ENCODE results near the gene VARS2. TPM values are rescaled to one million over a fixed set of nuclear protein-coding genes. Genes with fewer than 3 reads are reported as not detected.

Gene VARS2
- polyA plus RNA-seq, 1 donor (not counting 4 experiments of a cell fraction or from before 2014, with no cell fraction given), result 13.8 TPM

GRCh38 chr6:30935018-30935417 is 21.0 kb downstream of the VARS2 start:
- Histone ChIP-seq H3K9ac (ENCODE audit: control insufficient read depth, extremely low read depth, insufficient read depth, low read length) (no peak overlapping the region), H3K9me1 (ENCODE audit: control insufficient read depth, extremely low read depth, insufficient read depth, low read length) (no peaks in the 10 kb centered on the region), H3K36me3 (ENCODE audit: control insufficient read depth in 2 of 2, extremely low read depth in 1 of 2, insufficient read depth in 2 of 2, low read length in 2 of 2) (no peaks in the 10 kb centered on the region), H4K20me1 (ENCODE audit: control insufficient read depth, extremely low read depth, insufficient read depth, low read length) (no peaks in the 10 kb centered on the region), H3K27ac (ENCODE audit: control insufficient read depth, insufficient read depth, low read length) (no peak overlapping the region), H3K4me3 (ENCODE audit: control insufficient read depth in 2 of 3, extremely low read depth in 1 of 3, insufficient read depth in 2 of 3, low read depth in 1 of 3, low read length in 3 of 3) (no peak overlapping the region), H3K4me2 (ENCODE audit: control insufficient read depth, extremely low read depth, insufficient read depth, low read depth, low read length) (no peak overlapping the region), H3K27me3 (ENCODE audit: control insufficient read depth, extremely low read depth, insufficient read depth, low read length) (no peaks in the 10 kb centered on the region), H3K9me3 (ENCODE audit: control insufficient read depth, low read depth, low read length) (no peaks in the 10 kb centered on the region), H2AFZ (ENCODE audit: control insufficient read depth, low read length) (no peak overlapping the region), H3K79me2 (ENCODE audit: control insufficient read depth, insufficient read depth, low read length) (no peaks in the 10 kb centered on the region), H3K4me1 (ENCODE audit: control insufficient read depth, extremely low read depth, insufficient read depth, low read length) (peaks cover 9% of the 10 kb centered on the region)
- peak; percentile 13 for FAIRE-seq
- dilution Hi-C loops (cut with MboI; ENCODE audit: extremely low pct_ligation_motif_present, low sequenced_read_pairs), result loop anchor here (25.0 kb wide), 1 partner anchor 127 kb away; no protein-coding TSS in a partner anchor
- DNase-seq (ENCODE audit: low read depth, low spot score), result no peak
- TF ChIP-seq CTCF (optimal IDR thresholded peaks at IDR 0.05 in 1 of 3, IDR thresholded peaks at IDR 0.05 in 1 of 3, conservative IDR thresholded peaks at IDR 0.05 in 1 of 3; ENCODE audit: extremely low read depth in 1 of 3, insufficient read depth in 2 of 3, low read length in 3 of 3), result no peak
- no peak for TF ChIP-seq EZH2 (IDR thresholded peaks at IDR 0.05; ENCODE audit: low read length)

GRCh38 chr6:30937265-30937664 is 23.2 kb downstream of the VARS2 start:
- dilution Hi-C loops (cut with MboI; ENCODE audit: extremely low pct_ligation_motif_present, low sequenced_read_pairs), result loop anchor here (25.0 kb wide), 1 partner anchor 125 kb away; no protein-coding TSS in a partner anchor
- Histone ChIP-seq H3K79me2 (ENCODE audit: control insufficient read depth, insufficient read depth, low read length) (no peaks in the 10 kb centered on the region), H3K4me1 (ENCODE audit: control insufficient read depth, extremely low read depth, insufficient read depth, low read length) (peaks cover 10% of the 10 kb centered on the region), H4K20me1 (ENCODE audit: control insufficient read depth, extremely low read depth, insufficient read depth, low read length) (no peaks in the 10 kb centered on the region), H3K27me3 (ENCODE audit: control insufficient read depth, extremely low read depth, insufficient read depth, low read length) (peaks cover 4% of the 10 kb centered on the region), H3K9me1 (ENCODE audit: control insufficient read depth, extremely low read depth, insufficient read depth, low read length) (no peaks in the 10 kb centered on the region), H3K27ac (ENCODE audit: control insufficient read depth, insufficient read depth, low read length) (no peak overlapping the region), H3K4me2 (ENCODE audit: control insufficient read depth, extremely low read depth, insufficient read depth, low read depth, low read length) (no peak overlapping the region), H3K9me3 (ENCODE audit: control insufficient read depth, low read depth, low read length) (no peaks in the 10 kb centered on the region), H3K36me3 (ENCODE audit: control insufficient read depth in 2 of 2, extremely low read depth in 1 of 2, insufficient read depth in 2 of 2, low read length in 2 of 2) (no peaks in the 10 kb centered on the region), H3K4me3 (ENCODE audit: control insufficient read depth in 2 of 3, extremely low read depth in 1 of 3, insufficient read depth in 2 of 3, low read depth in 1 of 3, low read length in 3 of 3) (no peak overlapping the region), H2AFZ (ENCODE audit: control insufficient read depth, low read length) (no peak overlapping the region), H3K9ac (ENCODE audit: control insufficient read depth, extremely low read depth, insufficient read depth, low read length) (no peak overlapping the region)
- DNase-seq (ENCODE audit: low read depth, low spot score), result no peak
- no peak for FAIRE-seq
- TF ChIP-seq CTCF (optimal IDR thresholded peaks at IDR 0.05 in 1 of 3, IDR thresholded peaks at IDR 0.05 in 1 of 3, conservative IDR thresholded peaks at IDR 0.05 in 1 of 3; ENCODE audit: extremely low read depth in 1 of 3, insufficient read depth in 2 of 3, low read length in 3 of 3) (no peak), EZH2 (IDR thresholded peaks at IDR 0.05; ENCODE audit: low read length) (no peak)

Measured in keratinocyte (primary cell).